HG03039 (cell line): ENCODE data around the gene GAS7.
"Not testable (repeated sequence)": the region's sequence is repeated elsewhere in the genome, so short reads cannot be mapped to it uniquely, and the experiment has no call there.

Source experiments
- ATAC-seq: cut with Tn5 transposase; IDR thresholded peaks from one replicate; pipeline ENCODE4 v1.9.1; 2021; ENCODE audit warnings: mild to moderate bottlenecking, moderate library complexity; ENCODE audit not compliant: unreplicated experiment

The GAS7 gene

GRCh38 chr17:10032118-10032852 is 166.1 kb downstream of the GAS7 start:
- no peak for ATAC-seq

- no peak for ATAC-seq
Observed at GRCh38 chr17:10031606-10032005, 166.8 kb downstream of the GAS7 start.

- no peak for ATAC-seq
Observed at GRCh38 chr17:10031127-10031526, 167.3 kb downstream of the GAS7 start.

- ATAC-seq, result no peak
Observed at GRCh38 chr17:10029129-10029528, 169.3 kb downstream of the GAS7 start.

- no peak for ATAC-seq
Observed at GRCh38 chr17:10025976-10026901, 172.2 kb downstream of the GAS7 start.

- no peak for ATAC-seq
Observed at GRCh38 chr17:10025224-10025623, 173.2 kb downstream of the GAS7 start.

GRCh38 chr17:10022416-10022815 is 176.0 kb downstream of the GAS7 start:
- no peak for ATAC-seq

GRCh38 chr17:10021272-10021984 is 177.0 kb downstream of the GAS7 start:
- no peak for ATAC-seq

GRCh38 chr17:10019941-10020451 is 178.4 kb downstream of the GAS7 start:
- no peak for ATAC-seq

- peak; percentile 55 for ATAC-seq
Observed at GRCh38 chr17:10018461-10018891, 179.9 kb downstream of the GAS7 start.

GRCh38 chr17:10016958-10017570 is 181.3 kb downstream of the GAS7 start:
- ATAC-seq, result not testable (repeated sequence)

GRCh38 chr17:10013365-10014112 is 184.9 kb downstream of the GAS7 start:
- peak; percentile 79 for ATAC-seq

- ATAC-seq, result no peak
Observed at GRCh38 chr17:10010752-10011151, 187.7 kb downstream of the GAS7 start.

- no peak for ATAC-seq
Observed at GRCh38 chr17:10003705-10004104, 194.7 kb downstream of the GAS7 start.

GRCh38 chr17:10002567-10003360 is 195.6 kb downstream of the GAS7 start:
- ATAC-seq, result not testable (repeated sequence)

- ATAC-seq, result no peak
Observed at GRCh38 chr17:10001306-10001873, 197.0 kb downstream of the GAS7 start.

GRCh38 chr17:9999919-10000695 is 198.3 kb downstream of the GAS7 start:
- no peak for ATAC-seq

- ATAC-seq, result no peak
Observed at GRCh38 chr17:9998060-9998459, 200.3 kb downstream of the GAS7 start.
